GM21515 (cell line): Measurements from ENCODE around the gene TAP2.
"Not testable (repeated sequence)": the region's sequence is repeated elsewhere in the genome, so short reads cannot be mapped to it uniquely, and the experiment has no call there.

Experiments
- ATAC-seq: cut with Tn5 transposase; IDR thresholded peaks from one replicate; pipeline ENCODE4 v1.9.1; 2021; ENCODE audit not compliant: unreplicated experiment

TAP2 gene

DNA sequence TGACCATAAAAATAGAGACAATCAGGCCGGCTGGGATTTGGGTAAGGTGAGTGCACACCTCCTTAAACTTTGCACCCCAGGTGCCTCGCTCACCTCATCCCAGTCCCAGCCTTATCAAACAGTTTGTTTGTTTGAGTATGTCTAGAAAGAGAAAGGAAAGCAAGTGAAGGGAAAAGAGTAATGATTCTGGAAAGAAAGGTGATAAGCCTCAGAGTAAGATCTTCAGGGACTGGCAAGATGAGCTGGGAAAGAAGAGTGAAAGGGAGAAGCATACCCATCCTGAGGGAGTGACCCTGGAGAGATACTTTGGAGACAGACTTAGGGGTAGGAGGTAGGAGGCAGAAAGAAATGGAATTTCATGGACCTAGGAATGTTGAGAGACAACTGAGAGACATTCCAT lies 1.7 kb downstream of the TAP2 start:
- ATAC-seq = no peak

DNA sequence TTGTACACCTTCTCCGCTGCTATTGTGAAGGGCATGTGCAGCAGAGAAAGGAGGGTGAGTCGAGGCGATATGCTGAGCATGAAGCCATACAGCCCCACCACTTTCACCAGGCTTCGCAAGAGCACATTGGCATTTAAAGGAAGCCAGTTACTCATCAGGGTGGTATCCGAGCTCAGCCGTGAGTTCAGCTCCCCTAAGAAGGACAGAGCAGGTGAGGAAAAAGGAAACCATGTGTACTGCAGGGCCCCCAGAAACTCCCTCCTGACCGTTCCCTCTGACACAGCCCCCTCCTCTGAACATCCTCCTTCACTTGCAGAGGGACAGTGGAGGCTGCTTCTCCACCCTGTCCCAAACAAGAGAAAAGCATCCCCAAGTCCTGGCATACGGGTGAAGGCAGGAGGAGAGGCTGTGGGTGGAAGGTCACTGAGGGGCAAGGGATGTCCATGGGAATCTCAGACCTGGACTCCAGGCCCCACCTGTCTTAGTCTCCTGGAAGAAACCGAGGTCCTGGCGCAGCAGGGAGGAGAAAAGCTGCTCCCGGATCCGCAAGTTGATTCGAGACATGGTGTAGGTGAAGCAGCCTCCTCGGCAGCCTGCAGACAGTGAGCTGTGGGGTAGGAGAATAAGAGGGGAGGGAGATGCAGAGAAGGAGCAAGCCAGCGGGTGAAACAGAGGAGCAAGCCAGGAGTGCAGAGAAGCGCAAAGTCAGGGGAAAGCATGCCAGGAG lies 3.2 kb downstream of the TAP2 start:
- no peak for ATAC-seq

DNA sequence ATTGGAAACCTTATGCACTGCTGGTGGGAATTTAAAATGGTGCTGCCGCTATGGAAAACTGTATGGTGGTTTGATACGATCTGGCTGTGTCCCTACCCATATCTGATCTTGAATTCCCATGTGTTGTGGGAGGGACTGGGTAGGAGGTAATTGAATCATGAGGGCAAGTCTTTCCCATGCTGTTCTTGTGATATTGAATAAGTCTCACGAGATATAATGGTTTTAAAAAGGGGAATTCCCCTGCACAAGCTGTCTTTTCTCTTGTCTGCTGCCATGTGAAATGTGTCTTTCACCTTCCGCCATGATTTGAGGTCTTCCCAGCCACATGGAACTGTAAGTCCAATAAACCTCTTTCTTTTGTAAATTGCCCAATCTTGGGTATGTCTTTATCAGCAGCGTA lies 4.9 kb downstream of the TAP2 start:
- no peak for ATAC-seq

DNA sequence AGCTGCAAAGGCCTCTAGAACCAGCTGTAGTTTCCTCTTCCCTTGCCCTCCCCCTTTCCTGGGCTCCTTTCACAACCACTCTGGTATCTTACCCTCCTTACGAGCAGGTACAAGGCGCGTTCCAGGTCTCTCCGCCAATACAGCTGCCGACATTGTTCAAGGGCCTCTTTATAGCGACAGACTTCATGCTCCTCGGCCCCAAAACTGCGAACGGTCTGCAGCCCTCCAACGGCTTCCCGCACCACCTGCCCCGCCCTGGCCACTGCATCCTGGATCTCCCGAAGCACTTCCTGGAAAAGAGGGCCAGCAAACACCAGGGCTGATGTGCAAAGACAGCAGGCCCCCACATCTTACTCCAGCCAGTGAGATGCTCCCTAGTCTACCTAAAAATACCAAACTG lies 6.0 kb downstream of the TAP2 start:
- ATAC-seq = no peak

DNA sequence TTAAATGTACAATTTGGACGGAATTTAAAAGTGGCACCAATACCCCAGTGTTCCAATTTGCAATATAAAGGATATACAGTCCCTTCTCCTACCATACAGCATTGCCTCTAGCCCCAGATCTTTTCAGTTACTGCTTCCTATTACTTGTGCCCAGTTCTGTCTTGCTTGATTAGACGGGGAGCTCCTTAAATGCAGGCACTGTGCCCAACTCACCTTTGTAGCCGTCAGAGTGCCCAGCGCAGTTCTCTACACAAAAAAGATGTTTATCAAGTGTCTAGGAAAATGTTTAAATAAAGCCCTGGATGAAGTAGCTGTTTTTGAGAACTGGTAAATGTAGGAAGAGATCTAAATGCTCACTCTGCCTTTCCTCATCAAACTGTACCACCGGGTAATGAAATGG lies 7.6 kb downstream of the TAP2 start:
- ATAC-seq = no peak

DNA sequence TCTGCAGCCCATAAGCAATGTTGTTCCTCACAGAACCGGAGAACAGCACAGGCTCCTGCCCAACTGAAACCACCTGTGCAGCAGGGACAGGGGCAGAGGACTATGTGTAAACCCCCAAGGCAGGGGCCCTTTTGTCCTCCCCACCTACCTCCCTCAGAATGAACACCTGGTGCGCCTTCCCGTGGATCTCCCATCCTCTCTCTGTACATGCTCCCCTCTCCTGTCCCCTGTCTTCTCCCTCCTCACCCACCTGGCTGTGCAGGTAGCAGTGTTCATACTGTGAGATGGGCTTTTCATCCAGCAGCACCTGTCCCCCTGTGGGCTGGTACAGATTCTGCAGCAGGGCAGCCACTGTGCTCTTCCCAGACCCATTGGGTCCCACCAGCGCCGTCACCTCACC lies 8.5 kb downstream of the TAP2 start:
- ATAC-seq = no peak

DNA sequence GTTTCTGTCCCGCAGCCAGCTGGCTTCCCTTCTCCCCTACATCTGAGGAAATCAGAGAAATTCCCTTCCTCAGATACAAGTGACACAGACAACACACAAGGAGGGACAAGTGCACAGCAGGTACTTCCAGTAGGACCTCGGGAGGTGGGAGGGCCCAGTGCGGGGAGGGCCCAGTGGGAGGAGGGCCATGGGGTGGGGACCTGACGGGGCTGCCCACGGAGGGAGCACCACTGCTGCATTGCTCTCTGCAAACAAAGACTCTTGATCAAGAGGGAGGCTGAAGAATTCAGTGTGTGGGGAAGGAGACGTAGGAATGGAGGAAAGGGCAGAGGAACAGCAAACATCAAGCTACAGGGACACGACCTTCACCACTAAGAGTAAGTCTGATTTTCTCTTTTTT lies 9.0 kb downstream of the TAP2 start:
- no peak for ATAC-seq

DNA sequence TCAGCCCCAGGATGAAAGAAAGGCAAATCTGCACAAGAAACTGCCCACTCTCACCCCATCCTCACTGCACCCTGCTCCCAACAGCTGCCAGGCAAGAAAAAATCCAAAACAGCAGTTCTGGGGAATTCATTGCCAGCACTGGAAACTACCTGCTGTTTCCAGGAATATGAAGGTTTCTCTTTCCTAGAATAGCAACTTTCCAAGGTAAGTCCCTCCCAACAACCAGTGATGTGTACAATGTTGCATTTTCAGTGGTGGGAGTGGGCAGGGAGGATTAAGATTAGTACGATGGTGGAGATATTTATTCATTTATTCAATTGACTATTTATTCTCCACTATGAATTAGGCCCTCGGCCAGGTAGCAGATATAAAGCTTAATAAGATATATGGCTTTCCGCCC lies 11.5 kb downstream of the TAP2 start:
- no peak for ATAC-seq

DNA sequence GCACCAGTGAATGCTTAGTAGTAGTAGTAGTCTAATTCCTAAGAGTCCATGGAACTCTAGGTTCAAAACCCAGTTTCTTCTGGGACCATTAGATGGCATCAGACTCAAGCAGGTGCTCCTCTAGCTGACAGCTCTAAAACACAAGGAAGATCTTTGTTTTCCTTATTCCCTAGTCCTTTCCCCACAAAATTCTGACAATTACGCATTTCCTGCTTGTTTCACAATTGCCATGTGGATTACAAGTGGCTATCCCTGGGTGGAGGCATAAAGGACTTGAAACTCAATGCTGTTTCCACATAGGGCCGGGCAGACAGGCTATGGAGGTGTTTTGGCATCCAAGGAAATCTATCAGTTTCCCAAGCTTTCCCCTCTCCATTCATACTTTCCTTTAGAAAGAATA lies 12.6 kb downstream of the TAP2 start:
- ATAC-seq = no peak

DNA sequence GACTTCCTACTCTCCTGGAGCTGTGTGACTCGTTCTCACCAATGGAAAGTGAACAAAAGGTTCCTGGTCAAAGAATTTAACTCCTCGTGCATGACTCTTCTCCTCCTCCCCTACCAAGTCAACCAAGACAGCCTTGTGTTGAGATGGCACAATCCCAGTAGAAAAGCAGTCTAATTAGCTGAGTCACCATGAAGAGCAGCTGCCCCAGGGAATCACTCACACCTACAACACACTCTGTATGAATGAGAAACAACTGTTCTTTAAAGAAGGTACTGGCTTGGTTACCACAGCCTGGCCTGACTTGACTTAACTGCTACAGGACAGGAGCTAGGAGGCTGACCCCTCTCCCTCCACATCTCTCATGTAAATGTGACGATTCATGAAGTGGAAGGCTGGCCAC lies 18.8 kb downstream of the TAP2 start:
- no peak for ATAC-seq

DNA sequence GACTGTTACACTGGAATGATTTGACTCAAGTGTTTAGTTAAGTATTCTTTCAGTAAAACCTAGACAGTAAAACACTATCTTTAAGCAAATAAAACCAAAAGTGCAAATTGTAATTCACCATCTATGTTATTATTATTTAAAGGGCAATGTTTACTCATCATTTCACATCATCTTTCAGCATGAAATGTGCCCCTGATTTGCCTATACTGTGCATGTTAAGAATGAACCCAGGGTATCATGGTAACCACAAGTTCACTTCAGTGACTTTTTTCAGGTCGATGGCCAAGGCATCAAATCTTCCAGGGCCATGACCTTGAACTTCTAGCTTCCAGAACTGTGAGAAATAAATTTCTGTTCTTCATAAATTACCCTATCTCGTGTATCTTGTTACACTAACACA lies 19.7 kb downstream of the TAP2 start:
- ATAC-seq = no peak

DNA sequence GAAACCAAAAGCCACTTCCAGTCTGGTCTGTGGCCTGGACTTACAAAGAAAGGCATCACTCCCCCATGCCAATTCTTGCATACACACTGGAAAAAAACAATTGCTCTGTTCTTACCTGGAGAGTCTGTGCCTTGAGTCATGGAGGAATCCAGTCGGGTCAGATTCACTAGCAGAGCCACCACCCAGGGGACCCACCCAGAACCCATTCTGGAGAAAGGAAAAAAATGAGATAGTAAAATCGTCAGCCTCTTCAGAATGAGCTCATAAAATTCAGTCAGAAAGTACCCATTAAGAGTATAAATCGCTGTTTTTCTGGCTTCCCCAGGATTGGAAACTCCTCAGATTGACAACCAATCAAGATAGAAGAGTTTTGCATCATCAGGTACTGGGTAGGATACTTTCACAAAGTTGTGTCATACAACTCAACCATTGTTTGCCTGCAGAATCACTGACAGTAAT lies 21.8 kb downstream of the TAP2 start, which contains the start of gene HLA-DOB:
TSS of gene HLA-DOB (minus strand) at position 257 of the 459 bp plus-strand sequence. CDS start at position 206, 51 bp downstream.
- no peak for ATAC-seq

DNA sequence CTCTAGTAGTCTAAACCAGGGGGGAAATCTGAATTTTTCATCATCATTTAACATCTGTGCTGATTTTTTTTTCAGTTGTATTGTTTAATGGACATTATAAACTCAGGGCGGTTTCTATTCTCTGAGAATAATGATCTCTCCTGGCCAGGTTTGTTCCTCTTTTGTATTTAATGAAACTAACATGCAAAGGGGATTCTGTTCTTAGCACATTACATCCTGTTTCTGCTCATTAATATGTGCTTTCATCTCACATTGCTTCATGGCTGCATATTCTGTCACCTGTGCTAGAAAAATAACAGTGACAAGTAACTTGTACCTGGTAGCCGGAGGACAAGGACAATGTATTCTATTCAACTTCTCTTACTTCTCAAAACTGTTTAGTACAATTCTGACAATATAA lies 22.5 kb downstream of the TAP2 start:
- ATAC-seq = no peak

DNA sequence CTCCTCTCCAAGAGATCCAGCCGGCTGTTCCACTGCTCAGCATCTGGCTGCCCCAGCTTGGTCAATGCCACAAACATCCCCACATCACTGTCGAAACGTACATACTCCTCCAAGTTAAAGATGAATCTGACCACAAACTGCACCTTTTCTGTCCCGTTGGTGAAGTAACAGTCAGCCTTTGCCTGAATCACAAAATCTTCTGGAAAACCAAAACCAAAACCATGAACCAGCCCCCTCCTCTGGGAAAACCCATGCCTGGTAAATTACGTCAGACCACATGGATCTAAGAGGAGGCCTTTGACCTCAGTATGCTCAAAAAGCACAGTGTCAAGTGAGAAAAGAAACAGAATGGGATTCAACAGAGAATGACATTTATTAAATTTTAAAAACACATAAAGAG lies 23.4 kb downstream of the TAP2 start:
- no peak for ATAC-seq

DNA sequence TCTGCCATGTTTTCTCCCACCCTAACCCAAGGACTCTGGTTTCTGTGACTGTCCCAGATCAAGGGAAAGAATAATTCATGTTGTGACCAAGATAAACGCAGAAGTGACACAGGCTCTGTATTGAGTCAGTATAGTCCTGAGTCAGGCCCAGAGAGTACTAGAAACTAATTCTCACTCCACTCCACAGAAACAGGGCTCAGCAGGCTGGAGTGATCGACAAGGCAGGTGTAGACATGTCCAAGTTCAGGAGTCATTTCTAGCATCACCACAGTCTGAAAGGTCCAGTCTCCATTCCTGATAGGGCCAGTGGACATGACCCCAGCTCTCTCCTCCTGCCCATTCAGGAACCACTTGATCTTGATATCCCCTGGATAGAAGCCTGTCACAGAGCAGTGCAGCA lies 24.4 kb downstream of the TAP2 start:
- no peak for ATAC-seq

DNA sequence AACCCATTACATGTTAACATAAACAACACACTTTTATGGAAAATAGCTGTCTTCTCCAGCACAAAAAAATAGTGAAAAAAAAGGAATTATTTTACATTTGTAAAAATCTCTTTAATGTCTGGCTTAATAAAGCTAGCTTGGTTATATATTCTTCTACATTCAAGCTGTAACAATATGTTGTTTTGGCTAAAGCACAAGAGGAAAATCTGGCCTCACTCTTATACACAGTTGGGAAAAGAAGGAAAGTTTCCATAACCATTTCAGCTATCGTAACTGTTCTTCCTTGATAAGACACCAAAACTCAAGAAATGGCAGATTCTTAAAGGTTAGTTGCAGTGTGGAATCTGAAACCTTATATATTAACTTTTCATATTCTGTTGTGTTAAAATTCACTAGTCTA lies 29.4 kb downstream of the TAP2 start:
- ATAC-seq = no peak

DNA sequence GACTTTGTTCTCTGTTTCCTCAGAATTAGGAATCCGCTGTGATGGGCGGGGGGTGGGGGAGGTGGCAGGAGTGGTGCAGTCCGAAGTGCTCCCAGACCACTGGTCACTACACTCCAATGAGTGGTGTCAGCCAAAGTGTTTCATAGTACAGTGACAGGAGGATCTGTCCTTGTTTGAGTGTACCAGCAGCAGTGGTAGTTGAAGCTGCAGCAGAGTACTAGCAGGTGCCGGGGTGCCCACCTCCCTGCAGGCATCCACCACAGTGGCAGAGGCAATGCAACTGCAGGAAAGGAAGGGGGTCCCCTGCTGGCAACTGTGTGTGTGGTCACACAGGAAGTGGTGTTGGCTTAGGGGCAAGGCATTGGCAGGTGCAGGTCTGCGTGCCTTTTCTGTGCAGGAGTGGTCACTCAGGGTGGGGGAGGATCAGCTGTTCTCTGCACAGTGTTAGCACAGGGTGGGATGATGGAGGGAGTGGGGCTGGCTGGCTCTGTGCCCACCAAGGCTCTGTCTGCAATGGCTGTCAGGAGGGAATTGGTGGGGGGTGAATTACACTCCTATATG lies 31.4 kb downstream of the TAP2 start:
- no peak for ATAC-seq

DNA sequence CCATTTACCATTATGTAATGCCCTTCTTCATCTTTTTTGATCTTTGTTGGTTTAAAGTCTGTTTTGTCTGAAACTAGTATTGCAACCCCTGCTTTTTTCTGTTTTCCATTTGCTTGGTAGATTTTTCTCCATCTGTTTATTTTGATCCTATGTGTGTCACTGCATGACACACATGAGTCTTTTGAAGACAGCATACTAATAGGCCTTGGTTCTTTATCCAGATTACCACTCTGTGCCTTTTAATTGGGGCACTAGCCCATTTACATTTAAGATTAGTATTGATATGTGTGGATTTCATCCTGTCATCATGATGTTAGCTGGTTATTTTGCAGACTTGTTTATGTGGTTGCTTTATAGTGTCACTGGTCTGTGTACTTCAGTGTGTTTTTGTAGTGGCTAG lies 33.1 kb downstream of the TAP2 start:
- ATAC-seq = not testable (repeated sequence)

DNA sequence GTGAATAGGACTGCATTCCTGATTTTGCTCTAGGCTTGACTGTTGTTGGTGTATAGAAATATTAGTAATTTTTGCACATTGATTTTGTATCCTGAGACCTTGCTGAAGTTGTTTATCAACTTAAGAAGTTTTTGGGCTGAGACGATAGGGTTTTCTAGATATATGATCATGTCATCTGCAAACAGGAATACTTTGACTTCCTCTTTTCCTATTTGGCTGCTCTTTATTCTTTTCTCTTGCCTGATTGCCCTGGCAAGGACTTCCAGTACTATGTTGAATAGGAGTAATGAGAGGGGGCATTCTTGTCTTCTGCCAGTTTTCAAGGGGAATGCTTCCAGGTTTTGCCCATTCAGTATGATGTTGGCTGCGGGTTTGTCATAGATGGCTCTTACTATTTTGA lies 35.1 kb downstream of the TAP2 start:
- no peak for ATAC-seq

DNA sequence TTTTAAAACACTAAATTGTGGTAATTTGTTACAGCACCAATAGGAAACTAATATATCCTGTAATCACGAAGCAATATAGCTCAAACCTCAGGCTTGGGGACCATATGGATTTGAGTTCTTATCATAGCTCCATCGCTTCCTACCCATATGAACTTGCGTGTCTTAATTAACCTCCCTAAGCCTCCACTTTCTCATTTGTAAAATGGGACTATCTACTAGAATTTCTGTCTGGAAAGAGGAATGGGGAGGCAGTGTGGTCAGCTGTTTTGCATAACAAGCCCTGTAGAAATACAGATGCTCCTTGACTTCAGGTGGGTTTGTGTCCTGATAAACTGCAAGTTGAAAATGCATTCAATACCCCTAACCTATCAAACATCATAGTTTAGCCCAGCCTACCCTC lies 38.8 kb downstream of the TAP2 start:
- no peak for ATAC-seq

DNA sequence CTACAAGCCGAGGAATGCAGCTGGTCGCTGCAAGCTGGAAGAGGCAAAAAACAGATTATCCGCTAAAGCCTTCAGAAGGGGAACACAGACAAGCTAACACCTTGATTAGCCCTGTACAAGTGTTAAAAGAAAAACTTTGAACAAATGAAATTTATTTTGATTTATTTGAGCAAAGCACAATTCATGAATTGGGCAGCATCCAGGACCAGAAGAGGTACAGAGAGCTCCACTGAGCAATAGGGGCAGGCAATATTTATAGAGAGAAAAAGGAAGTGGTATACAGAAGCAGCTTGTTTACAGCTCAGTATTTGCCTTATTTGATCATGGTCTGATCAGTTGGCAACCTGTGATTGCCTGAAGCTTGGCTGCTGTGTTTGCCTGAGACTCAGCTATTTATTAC lies 39.4 kb downstream of the TAP2 start:
- ATAC-seq = no peak

DNA sequence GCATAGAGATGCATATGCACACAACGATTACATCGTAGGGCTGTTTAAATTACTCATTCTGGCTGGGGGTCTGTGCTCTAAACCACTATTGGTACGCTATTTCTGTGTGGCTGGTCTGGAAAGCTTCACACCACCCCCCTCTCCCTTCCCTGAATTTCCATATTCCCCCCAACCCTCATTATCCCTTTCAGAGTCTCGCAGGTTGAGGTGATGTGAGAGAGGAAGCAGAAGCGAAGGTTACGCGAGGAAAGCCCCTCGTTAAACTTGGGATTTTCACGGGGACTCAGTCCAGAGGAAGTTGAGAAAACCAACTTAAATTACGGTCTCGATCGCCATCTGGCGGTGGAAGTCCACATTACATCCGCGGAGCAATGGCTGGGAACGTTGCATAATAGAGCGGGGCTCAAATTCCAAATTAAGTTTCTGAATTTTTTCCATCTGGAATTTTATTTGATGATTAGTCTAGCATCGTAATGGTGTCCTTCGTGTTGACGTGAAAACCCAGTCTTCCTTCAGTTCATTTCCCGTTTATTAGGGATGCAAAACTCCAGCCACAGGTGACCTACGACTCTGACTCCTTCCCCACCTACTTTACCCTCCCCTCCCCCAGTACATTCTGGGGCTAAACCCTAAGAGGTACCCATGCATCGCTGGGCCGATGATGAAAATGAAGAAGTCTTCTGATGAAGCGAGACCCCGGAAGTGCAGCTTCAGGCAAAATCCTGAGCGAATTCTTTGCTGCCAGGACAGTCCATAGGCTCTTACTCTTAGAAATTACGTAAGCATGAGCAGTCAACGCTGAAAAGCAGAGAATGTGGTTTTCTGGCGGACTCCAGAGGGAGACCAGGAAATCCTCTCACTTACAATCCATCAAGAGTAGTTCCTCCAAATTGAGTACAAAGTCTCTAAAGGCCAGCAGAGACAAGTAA lies 41.4 kb downstream of the TAP2 start:
- no peak for ATAC-seq
